Measurements from ENCODE around the gene LHX5.

LHX5 gene

GRCh38 chr12:113436586-113436985 lies 35.1 kb downstream of the LHX5 start:
- H3K4me3 ChIP-seq (ENCODE audit: low read length) = no peak overlapping the region
- TF ChIP-seq CTCF (IDR thresholded peaks at IDR 0.05; ENCODE audit: insufficient read depth, low read depth, low read length, missing control alignments) = no peak
- DNase-seq (ENCODE audit: low read depth) = no peak

- no peak for TF ChIP-seq CTCF (IDR thresholded peaks at IDR 0.05; ENCODE audit: insufficient read depth, low read depth, low read length, missing control alignments)
- no peak for DNase-seq (ENCODE audit: low read depth)
- no peak overlapping the region for H3K4me3 ChIP-seq (ENCODE audit: low read length)
These were observed 36.3 kb downstream of the LHX5 start for GRCh38 chr12:113435367-113435766.

- no peak overlapping the region for H3K4me3 ChIP-seq (ENCODE audit: low read length)
- DNase-seq (ENCODE audit: low read depth) = no peak
- no peak for TF ChIP-seq CTCF (IDR thresholded peaks at IDR 0.05; ENCODE audit: insufficient read depth, low read depth, low read length, missing control alignments)
These were observed 38.7 kb downstream of the LHX5 start for GRCh38 chr12:113432986-113433385.

GRCh38 chr12:113428482-113428881 lies 43.2 kb downstream of the LHX5 start:
- no peak overlapping the region for H3K4me3 ChIP-seq (ENCODE audit: low read length)
- no peak for TF ChIP-seq CTCF (IDR thresholded peaks at IDR 0.05; ENCODE audit: insufficient read depth, low read depth, low read length, missing control alignments)
- no peak for DNase-seq (ENCODE audit: low read depth)

GRCh38 chr12:113427882-113428281 lies 43.8 kb downstream of the LHX5 start:
- no peak for TF ChIP-seq CTCF (IDR thresholded peaks at IDR 0.05; ENCODE audit: insufficient read depth, low read depth, low read length, missing control alignments)
- DNase-seq (ENCODE audit: low read depth) = no peak

GRCh38 chr12:113425960-113426453 lies 45.7 kb downstream of the LHX5 start:
- TF ChIP-seq CTCF (IDR thresholded peaks at IDR 0.05; ENCODE audit: insufficient read depth, low read depth, low read length, missing control alignments) = no peak
- no peak for DNase-seq (ENCODE audit: low read depth)
- H3K4me3 ChIP-seq (ENCODE audit: low read length) = no peak overlapping the region

More at GRCh38 chr12:113427882-113428281, 43.8 kb downstream of the LHX5 start:
- no peak overlapping the region for H3K4me3 ChIP-seq (ENCODE audit: low read length)

All from epithelial cell of esophagus (primary cell).